Hepatocyte (in vitro differentiated cells): ENCODE data around the gene BIRC7. TPM values are rescaled to one million over a fixed set of nuclear protein-coding genes. Genes with fewer than 3 reads are reported as not detected.

Source experiments
- DNase-seq: peaks from one replicate; pipeline ENCODE4 v3.0.0-alpha.2; 2016; ENCODE audit warnings: low spot score
- H2AFZ ChIP-seq: fragments of 200-600 bp; sonication (generic); 2 replicates; pipeline ENCODE4 v1.6.0; 2016; ENCODE audit warnings: antibody characterized with exemption, mild to moderate bottlenecking
- H3K27ac ChIP-seq: fragments of 200-600 bp; sonication (generic); 2 replicates; pipeline ENCODE4 v1.5.1; 2016; ENCODE audit warnings: mild to moderate bottlenecking
- H3K27me3 ChIP-seq: fragments of 200-600 bp; sonication (generic); 2 replicates; pipeline ENCODE4 v1.6.1; 2016
- H3K36me3 ChIP-seq: fragments of 200-600 bp; sonication (generic); replicated peaks from 2 replicates; pipeline ENCODE4 v1.5.1; 2016; ENCODE audit warnings: low read depth; ENCODE audit not compliant: insufficient read depth
- H3K4me1 ChIP-seq: fragments of 200-600 bp; sonication (generic); 2 replicates; pipeline ENCODE4 v1.5.1; 2016; ENCODE audit warnings: mild to moderate bottlenecking, moderate library complexity; ENCODE audit not compliant: insufficient read depth
- H3K4me2 ChIP-seq: fragments of 200-600 bp; sonication (generic); 2 replicates; pipeline ENCODE4 v1.6.0; 2016
- H3K4me3 ChIP-seq: fragments of 200-600 bp; sonication (generic); 2 replicates; pipeline ENCODE4 v1.5.1; 2016; ENCODE audit warnings: mild to moderate bottlenecking
- H3K79me2 ChIP-seq: fragments of 200-600 bp; sonication (generic); 2 replicates; pipeline ENCODE4 v1.6.0; 2017; ENCODE audit warnings: mild to moderate bottlenecking
- H3K9me2 ChIP-seq: fragments of 200-600 bp; sonication (generic); replicated peaks from 2 replicates; pipeline ENCODE4 v1.6.0; 2017; ENCODE audit warnings: mild to moderate bottlenecking; ENCODE audit not compliant: insufficient read depth
- H3K9me3 ChIP-seq: fragments of 200-600 bp; sonication (generic); 2 replicates; pipeline ENCODE4 v1.5.1; 2016; ENCODE audit warnings: low read depth, mild to moderate bottlenecking
- H4K20me1 ChIP-seq: fragments of 200-600 bp; sonication (generic); 2 replicates; pipeline ENCODE4 v1.6.0; 2016; ENCODE audit warnings: mild to moderate bottlenecking; ENCODE audit not compliant: insufficient read depth, poor library complexity, severe bottlenecking
- EZH2 ChIP-seq: fragments of 200-600 bp; sonication (generic); IDR thresholded peaks from 2 replicates; pipeline ENCODE4 v1.6.1; 2016; ENCODE audit warnings: antibody characterized with exemption, mild to moderate bottlenecking, borderline replicate concordance
- EZH2phosphoT487 ChIP-seq: fragments of 200-600 bp; sonication (generic); IDR thresholded peaks from one replicate; pipeline ENCODE4 v1.6.1; 2018; ENCODE audit warnings: antibody characterized with exemption, mild to moderate bottlenecking, low read depth, moderate library complexity; ENCODE audit not compliant: unreplicated experiment, severe bottlenecking
- WGBS: methylation state at CpG from one replicate; pipeline ENCODE4 v1.1.6; 2016; ENCODE audit warnings: low lambda C conversion rate; ENCODE audit errors: missing lambda C conversion rate; 5-methylcytosine and 5-hydroxymethylcytosine counted together
- polyA plus RNA-seq: library from polyadenylated mRNA; unstranded; fragments of >200 nt; fragmentation: Nextera tagmentation; extraction: Ambion mirVana; gene quantifications from 2 replicates; pipeline ENCODE4 v1.2.1, GENCODE V29; 2016
- total RNA-seq: library from RNA; depleted of rRNA; stranded (reverse); fragments of >200 nt; gene quantifications from 2 replicates; pipeline ENCODE4 v1.2.3, GENCODE V29; 2014
- TF ChIP-seq, protein P1 (sequence below): fragments of 200-600 bp; sonication (generic); IDR thresholded peaks from 2 replicates; pipeline ENCODE4 v1.5.1; 2016; ENCODE audit warnings: antibody characterized with exemption, mild to moderate bottlenecking; ENCODE audit not compliant: poor library complexity

Gene BIRC7
- total and polyA plus RNA-seq, 2 experiments from 2014 or later = 0.43 to 2.0 TPM

DNA sequence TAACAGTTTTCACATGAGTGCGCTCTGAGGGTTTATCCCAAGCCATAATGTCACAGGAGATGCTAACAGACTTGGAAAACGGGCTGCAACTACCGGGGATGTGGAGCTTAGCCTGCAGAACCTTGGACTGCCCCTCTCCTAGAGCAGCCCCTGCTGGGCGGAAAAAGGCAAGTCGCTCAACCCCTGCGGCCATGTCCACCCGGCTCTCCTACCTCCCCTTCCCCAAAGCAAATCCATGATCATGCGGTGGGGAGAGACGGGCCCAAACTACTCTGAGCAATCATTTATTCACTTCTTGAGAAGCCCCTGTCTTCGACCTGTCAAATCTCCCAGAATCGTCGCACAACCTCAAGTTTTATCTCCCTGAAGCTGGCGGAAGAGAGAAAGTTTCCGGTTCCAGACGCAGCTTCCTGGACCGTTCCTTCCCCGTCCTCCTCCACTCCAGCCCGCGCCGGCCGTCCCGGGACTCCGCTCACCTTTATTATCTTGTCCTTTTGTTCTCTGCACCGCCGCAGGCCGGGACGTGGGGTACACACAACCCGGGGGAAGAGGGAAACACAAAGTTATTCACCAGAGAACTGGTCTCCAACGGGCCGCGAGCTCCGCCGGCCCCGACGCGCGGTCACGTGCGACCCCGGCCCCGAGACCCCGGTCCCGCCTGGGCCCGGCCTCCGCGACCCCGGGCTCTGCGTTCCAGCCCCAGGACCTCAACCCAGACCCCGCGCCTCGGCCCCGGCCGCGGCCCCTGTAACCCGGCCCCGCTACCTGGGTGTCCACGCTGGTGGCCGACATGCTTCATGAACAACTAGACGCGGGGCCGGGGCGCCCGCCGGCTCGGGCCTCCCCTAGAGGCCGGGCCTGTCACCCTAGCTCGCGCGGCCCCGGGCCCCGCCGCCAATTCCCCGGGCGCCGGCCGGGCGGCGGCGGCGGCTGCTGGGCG, 20.3 kb upstream of the BIRC7 start:
- peak; percentile 76 for DNase-seq
- H3K27ac ChIP-seq = peak overlapping the region; percentile 86
- no peaks in the 10 kb centered on the region for H3K27me3 ChIP-seq
- H3K4me2 ChIP-seq = peak overlapping the region; percentile 85
- H3K4me3 ChIP-seq = peak overlapping the region; percentile 91
- H4K20me1 ChIP-seq = peaks cover 52% of the 10 kb centered on the region
- H2AFZ ChIP-seq = peak overlapping the region; percentile 76
- H3K79me2 ChIP-seq = peaks cover 53% of the 10 kb centered on the region
- no peak for TF ChIP-seq EZH2
- TF ChIP-seq, protein P1, sequence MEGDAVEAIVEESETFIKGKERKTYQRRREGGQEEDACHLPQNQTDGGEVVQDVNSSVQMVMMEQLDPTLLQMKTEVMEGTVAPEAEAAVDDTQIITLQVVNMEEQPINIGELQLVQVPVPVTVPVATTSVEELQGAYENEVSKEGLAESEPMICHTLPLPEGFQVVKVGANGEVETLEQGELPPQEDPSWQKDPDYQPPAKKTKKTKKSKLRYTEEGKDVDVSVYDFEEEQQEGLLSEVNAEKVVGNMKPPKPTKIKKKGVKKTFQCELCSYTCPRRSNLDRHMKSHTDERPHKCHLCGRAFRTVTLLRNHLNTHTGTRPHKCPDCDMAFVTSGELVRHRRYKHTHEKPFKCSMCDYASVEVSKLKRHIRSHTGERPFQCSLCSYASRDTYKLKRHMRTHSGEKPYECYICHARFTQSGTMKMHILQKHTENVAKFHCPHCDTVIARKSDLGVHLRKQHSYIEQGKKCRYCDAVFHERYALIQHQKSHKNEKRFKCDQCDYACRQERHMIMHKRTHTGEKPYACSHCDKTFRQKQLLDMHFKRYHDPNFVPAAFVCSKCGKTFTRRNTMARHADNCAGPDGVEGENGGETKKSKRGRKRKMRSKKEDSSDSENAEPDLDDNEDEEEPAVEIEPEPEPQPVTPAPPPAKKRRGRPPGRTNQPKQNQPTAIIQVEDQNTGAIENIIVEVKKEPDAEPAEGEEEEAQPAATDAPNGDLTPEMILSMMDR = peak; percentile 45
- H3K36me3 ChIP-seq = no peaks in the 10 kb centered on the region
- 3% methylated on average over 57 of the region's 81 CpGs for WGBS
- H3K9me3 ChIP-seq = no peaks in the 10 kb centered on the region
- no peaks in the 10 kb centered on the region for H3K9me2 ChIP-seq
- H3K4me1 ChIP-seq = peaks cover 42% of the 10 kb centered on the region

DNA sequence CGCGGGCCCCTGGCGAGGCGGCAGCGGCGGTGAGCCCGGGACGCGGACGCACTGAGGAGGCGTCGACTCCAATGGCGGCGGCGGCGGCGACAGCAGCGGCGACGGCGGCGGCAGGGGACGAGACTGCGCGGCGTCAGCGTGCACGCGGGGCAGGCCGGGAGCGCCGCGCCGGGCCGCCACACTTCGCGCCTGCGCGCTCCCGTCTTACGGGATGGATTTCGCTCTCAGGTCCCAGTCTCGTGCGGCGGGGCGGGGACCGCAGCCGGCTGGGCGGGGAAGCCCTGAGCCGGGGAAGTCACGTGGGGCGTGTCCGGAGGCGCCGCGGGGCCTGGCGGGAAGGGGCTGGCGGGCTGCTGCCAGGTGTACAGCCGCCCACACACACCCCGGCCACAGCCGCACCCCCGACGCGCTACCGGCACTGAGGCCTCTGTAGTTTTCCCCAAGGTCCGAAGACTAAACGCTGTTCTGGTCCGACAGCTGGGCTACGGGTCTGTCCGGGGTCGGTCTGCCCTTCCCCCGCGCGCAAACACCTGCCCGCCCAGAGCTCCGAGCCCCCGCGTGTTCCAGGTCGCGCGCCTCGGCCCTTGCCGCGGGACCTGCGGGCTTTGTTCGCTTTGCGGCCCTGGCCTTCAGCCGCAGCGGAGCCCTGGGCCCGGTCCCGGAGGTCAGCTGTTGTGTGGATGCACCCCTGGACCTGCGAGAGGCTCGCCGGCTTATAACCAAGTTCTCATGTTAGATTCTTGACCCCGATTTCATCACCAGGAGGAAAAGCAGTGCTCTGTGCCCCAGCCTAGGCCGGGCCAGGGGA, 19.5 kb upstream of the BIRC7 start, which contains the start of gene YTHDF1:
Gene YTHDF1 (minus strand): TSS at position 91 of the 808 bp plus-strand sequence. CDS start 239 bp downstream, outside the sequence.
- TF ChIP-seq EZH2 = no peak
- TF ChIP-seq, protein P1 = no peak
- no peak for TF ChIP-seq EZH2phosphoT487
- H3K79me2 ChIP-seq = peaks cover 45% of the 10 kb centered on the region
- H3K4me3 ChIP-seq = peak within 1 kb of the TSS; percentile 91
- no peaks in the 10 kb centered on the region for H3K36me3 ChIP-seq
- WGBS = 4% methylated on average over 70 of the region's 96 CpGs
- H3K27ac ChIP-seq = peak within 1 kb of the TSS; percentile 96
- peaks cover 44% of the 10 kb centered on the region for H4K20me1 ChIP-seq
- no peaks in the 10 kb centered on the region for H3K9me2 ChIP-seq
- H3K4me2 ChIP-seq = peak within 1 kb of the TSS; percentile 96
- peak within 1 kb of the TSS; percentile 97 for H2AFZ ChIP-seq
- no peaks in the 10 kb centered on the region for H3K27me3 ChIP-seq
- H3K4me1 ChIP-seq = peaks cover 41% of the 10 kb centered on the region
- H3K9me3 ChIP-seq = no peaks in the 10 kb centered on the region
- peak; percentile 99 for DNase-seq

DNA sequence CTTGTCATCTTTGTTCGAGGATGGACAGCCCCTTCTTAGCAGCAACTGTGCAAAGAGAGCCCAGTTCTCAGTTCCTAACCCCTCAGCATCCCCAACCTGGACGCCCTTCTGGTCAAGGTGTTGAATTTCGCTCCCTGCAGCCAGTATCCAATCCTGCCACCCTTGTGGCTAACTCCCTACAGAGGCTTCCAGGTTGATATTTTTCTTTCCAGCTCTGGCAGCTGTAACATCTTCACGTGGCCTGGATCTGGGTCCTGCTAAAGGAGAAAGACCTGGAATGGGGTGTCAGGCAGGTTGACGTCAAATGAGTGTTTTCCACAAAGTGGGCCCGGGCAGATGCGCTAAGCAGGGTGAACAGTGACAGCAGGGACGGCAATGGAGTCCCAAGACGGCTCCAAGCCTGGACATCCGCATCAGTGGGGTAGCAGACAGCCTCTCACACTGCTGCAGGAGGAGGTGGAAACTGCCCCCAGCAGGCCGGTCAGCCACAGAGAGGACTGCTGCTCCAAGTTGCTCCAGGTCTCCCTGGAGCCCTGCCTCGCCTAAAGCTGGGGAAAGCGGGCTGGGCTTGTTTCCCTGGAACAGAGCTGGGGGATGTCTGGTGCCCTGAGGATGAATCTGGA, 18.7 kb upstream of the BIRC7 start:
- Histone ChIP-seq H3K9me3 (no peaks in the 10 kb centered on the region), H3K4me1 (peaks cover 34% of the 10 kb centered on the region), H3K4me3 (peak overlapping the region; percentile 55), H4K20me1 (peaks cover 37% of the 10 kb centered on the region), H3K36me3 (no peaks in the 10 kb centered on the region), H2AFZ (peak overlapping the region; percentile 97), H3K9me2 (no peaks in the 10 kb centered on the region), H3K27me3 (no peaks in the 10 kb centered on the region), H3K79me2 (peaks cover 38% of the 10 kb centered on the region), H3K27ac (peak overlapping the region; percentile 96), H3K4me2 (peak overlapping the region; percentile 96)
- no peak for DNase-seq
- no peak for TF ChIP-seq EZH2phosphoT487
- no peak for TF ChIP-seq EZH2
- TF ChIP-seq, protein P1 = no peak
- 80% methylated on average over 13 of the region's 13 CpGs for WGBS
